B cell (primary cell): ENCODE data around the gene RGS10.

ENCODE experiments used
- EZH2 ChIP-seq: IDR thresholded peaks from 2 replicates; pipeline ENCODE4 v1.6.1; 2012; ENCODE audit warnings: borderline replicate concordance, low read depth, mild to moderate bottlenecking, moderate library complexity, low read length; ENCODE audit not compliant: insufficient read depth, poor library complexity, severe bottlenecking
- TF ChIP-seq, protein P1 (sequence below): fragments of 200-600 bp; IDR thresholded peaks from one replicate; pipeline ENCODE4 v1.8.0; 2022; ENCODE audit warnings: antibody characterized with exemption, mild to moderate bottlenecking

DNA sequence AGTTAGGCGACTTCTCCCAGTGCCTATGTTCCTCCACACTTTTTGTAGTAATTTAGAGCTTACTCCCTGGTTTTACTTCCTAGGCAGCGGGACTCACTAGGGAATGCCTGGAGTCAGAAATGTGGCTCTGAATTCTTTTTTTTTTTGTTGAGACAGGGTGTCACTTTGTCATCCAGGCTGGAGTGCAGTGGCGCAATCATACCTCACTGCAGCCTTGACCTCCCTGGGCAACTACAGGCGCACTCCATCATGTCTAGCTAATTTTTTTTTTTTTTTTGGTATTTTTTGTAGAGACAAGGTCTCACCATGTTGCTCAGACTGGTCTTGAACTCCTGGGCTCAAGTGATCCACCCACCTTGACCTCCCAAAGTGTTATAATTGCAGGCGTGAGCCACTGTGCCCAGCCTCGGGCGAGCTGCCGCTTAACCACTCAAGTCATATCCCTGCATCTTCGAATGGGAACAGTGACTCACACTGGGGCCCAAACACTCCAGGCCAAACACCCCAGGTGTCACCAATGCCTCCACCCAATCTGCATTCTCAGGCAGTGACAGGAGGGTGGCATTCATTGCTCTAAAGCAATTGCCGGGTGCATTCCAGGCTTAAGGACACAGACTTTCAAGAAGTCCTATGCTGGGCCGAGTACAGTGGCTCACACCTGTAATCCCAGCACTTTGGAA, 19.6 kb downstream of the RGS10 start:
- no peak for TF ChIP-seq EZH2
- TF ChIP-seq, protein P1, sequence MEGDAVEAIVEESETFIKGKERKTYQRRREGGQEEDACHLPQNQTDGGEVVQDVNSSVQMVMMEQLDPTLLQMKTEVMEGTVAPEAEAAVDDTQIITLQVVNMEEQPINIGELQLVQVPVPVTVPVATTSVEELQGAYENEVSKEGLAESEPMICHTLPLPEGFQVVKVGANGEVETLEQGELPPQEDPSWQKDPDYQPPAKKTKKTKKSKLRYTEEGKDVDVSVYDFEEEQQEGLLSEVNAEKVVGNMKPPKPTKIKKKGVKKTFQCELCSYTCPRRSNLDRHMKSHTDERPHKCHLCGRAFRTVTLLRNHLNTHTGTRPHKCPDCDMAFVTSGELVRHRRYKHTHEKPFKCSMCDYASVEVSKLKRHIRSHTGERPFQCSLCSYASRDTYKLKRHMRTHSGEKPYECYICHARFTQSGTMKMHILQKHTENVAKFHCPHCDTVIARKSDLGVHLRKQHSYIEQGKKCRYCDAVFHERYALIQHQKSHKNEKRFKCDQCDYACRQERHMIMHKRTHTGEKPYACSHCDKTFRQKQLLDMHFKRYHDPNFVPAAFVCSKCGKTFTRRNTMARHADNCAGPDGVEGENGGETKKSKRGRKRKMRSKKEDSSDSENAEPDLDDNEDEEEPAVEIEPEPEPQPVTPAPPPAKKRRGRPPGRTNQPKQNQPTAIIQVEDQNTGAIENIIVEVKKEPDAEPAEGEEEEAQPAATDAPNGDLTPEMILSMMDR = no peak
